Measurements from ENCODE around the gene MUC21. TPM values are rescaled to one million over a fixed set of nuclear protein-coding genes. Genes with fewer than 3 reads are reported as not detected.
"Not testable (repeated sequence)": the region's sequence is repeated elsewhere in the genome, so short reads cannot be mapped to it uniquely, and the experiment has no call there.

MUC21 gene
- polyA plus RNA-seq, 4 donors, result 0.04 TPM; not detected in 3

- DNase-seq (ENCODE audit: low read depth in 4 of 4, low spot score in 3 of 4), result no peak
Observed at GRCh38 chr6:30966154-30966553, 17.4 kb upstream of the MUC21 start.

GRCh38 chr6:30969171-30969570, 14.3 kb upstream of the MUC21 start:
- not testable (repeated sequence) for DNase-seq (ENCODE audit: low read depth in 4 of 4, low spot score in 3 of 4)

GRCh38 chr6:30970946-30971345, 12.6 kb upstream of the MUC21 start:
- no peak for DNase-seq (ENCODE audit: low read depth in 4 of 4, low spot score in 3 of 4)

- no peak for DNase-seq (ENCODE audit: low read depth in 4 of 4, low spot score in 3 of 4)
Observed at GRCh38 chr6:30972816-30973215, 10.7 kb upstream of the MUC21 start.

GRCh38 chr6:30974490-30975252, 8.8 kb upstream of the MUC21 start:
- DNase-seq (ENCODE audit: low read depth in 4 of 4, low spot score in 3 of 4), result no peak

DNA sequence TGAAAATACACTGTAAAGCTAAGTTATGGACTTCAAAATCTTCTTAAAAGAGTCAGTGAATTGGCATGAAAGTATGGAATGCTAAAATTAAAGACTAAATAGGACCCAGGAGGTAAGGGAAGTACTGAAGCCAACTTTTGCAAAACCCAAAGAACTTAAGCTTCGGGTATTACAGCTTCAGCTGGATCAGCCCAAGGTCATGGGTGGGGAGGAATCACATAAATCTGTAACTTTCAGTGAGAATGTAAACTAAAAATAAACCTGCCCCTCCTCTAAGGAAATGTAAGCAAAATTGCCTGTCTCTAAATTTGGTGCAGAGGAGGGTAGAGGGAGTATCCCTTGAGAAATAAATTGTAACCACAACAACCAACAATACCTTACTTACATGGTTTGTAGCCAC, 4.4 kb upstream of the MUC21 start:
- no peak for DNase-seq (ENCODE audit: low read depth in 4 of 4, low spot score in 3 of 4)

DNA sequence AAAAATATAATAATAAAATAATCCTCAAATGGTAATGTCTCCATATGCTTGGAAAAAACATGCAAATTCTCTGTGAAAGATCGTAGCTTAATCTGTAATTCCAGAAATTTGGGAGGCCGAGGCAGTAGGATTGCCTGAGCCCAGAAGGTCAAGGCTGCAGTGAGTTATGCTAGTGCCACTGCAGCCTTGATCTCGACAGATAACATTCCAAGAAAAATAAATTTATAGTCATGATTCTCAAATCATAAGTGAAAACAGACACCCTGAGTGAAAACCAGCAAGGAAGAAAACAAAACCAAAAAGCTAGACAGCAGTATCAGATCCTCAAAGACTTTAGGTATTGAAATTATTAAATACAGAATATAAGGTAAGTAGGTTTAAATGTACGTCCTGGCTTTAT, 3.8 kb upstream of the MUC21 start:
- DNase-seq (ENCODE audit: low read depth in 4 of 4, low spot score in 3 of 4), result no peak

DNA sequence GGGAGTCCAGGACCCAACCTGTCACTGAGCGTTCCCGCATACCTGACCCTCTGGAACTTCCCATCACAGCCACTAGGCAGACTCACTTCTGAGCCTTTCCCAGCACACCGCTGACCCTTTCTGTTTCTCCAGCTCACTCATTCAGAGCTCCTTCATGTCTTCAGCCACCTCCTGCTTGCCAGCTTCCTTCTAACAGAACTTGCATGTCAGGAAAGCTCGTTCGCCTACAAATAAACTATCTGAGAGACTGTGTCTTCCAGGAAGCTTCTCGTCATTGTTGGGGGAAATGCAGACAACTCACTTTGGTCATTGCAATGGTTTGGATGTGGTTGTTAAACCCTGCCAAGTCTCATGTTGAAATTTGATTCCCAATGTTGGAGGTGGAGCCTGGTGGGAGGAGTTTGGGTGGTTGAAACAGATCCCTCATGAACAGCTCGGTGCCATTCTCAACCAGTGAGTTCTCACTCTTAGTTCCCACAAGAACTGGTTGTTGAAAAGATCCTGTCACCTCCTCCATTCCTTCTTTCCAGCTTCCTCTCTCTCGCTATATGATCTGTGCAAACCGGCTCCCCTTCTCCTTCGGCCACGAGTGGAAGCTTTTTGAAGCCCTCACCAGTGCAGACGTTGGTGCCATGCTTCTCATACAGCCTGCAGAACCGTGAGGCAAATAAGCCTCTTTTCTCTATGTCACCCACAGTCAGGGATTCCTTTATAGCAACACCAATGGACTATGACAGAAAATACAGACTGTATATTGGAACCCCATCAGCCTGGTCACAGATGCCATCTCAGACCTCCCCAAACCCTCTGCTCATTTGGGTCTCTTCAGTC, 1.4 kb upstream of the MUC21 start:
- DNase-seq (ENCODE audit: low read depth in 4 of 4, low spot score in 3 of 4), result peak; percentile 22 to 44 (median 30)

DNA sequence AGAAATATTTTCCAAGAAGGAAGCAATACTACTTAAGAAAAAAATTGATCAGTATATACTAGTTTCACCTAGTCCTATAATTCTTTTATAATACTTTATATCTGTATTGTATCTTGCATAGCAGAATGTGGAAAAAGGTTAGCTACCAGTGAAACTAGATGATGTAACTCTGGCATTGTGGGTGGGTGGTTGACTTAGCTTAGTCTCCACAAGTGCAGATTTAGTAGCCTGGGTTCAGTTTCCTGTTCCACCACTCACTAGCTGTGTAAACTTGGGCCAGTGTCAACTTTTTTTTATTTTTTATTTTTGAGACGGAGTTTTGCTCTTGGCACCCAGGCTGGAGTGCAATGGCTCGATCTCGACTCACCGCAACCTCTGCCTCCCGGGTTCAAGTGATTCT, 2.0 kb downstream of the MUC21 start:
- no peak for DNase-seq (ENCODE audit: low read depth in 4 of 4, low spot score in 3 of 4)

DNA sequence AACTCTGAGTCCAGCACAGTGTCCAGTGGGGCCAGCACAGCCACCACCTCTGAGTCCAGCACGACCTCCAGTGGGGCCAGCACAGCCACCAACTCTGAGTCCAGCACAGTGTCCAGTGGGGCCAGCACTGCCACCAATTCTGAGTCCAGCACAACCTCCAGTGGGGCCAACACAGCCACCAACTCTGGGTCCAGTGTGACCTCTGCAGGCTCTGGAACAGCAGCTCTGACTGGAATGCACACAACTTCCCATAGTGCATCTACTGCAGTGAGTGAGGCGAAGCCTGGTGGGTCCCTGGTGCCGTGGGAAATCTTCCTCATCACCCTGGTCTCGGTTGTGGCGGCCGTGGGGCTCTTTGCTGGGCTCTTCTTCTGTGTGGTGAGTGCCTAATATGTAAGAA, 3.8 kb downstream of the MUC21 start:
- DNase-seq (ENCODE audit: low read depth in 4 of 4, low spot score in 3 of 4), result no peak

DNA sequence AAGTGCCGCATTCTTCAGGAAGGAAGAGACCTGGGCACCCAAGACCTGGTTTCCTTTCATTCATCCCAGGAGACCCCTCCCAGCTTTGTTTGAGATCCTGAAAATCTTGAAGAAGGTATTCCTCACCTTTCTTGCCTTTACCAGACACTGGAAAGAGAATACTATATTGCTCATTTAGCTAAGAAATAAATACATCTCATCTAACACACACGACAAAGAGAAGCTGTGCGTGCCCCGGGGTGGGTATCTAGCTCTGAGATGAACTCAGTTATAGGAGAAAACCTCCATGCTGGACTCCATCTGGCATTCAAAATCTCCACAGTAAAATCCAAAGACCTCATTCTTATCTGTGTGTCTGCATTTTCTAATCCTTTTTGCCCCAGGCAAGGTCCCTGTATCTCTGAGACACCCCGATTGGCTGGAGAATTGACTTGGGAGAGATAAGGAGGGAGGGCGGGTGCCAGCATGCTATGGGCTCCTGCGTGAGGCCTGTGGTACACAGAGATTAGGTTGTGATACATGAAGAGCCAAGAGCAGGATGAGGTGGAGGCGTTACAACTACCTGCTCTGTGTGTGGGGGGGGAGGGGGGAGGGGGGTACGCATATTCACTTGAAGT, 4.8 kb downstream of the MUC21 start:
- no peak for DNase-seq (ENCODE audit: low read depth in 4 of 4, low spot score in 3 of 4)

GRCh38 chr6:30990422-30991086, 7.0 kb downstream of the MUC21 start:
- no peak for DNase-seq (ENCODE audit: low read depth in 4 of 4, low spot score in 3 of 4)

DNA sequence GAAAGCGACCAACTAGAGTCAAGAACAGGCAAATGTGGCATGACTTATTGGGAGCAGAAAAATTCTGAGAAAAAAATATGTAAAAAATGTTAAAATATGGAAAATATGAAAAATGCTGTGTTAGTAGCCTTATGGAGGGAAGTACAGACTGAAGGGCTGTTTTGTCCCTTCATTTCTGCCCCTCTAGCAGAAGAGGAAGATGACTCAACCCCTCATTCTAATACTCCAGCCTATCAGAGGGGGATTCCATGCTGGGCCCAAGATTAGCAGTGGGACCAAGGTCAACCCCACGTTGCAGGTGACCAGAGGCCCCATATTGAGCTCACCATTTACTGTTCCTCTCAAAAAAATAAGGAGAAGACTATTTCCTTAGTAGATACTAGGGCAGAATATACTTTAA, 8.4 kb downstream of the MUC21 start:
- no peak for DNase-seq (ENCODE audit: low read depth in 4 of 4, low spot score in 3 of 4)

- no peak for DNase-seq (ENCODE audit: low read depth in 4 of 4, low spot score in 3 of 4)
Observed at GRCh38 chr6:30997301-30997700, 13.8 kb downstream of the MUC21 start.

DNA sequence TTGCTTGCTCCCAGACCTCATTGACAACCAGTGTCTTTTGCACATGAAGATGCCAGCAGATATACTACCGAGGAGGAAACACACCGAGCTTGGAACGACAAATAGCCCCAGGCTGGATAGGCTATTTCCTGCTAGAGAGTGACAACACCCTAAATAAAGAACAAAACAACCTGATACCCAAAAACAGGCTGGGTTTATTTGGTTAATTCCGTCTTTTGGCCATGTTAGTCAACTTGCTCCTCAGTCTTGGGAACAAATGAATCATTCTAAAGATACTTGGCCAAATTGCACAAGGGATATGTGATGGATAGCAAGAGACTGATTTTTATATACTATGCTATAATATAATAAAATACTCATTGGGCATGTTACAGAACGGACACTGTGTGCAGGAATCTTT, 15.3 kb downstream of the MUC21 start:
- no peak for DNase-seq (ENCODE audit: low read depth in 4 of 4, low spot score in 3 of 4)

DNA sequence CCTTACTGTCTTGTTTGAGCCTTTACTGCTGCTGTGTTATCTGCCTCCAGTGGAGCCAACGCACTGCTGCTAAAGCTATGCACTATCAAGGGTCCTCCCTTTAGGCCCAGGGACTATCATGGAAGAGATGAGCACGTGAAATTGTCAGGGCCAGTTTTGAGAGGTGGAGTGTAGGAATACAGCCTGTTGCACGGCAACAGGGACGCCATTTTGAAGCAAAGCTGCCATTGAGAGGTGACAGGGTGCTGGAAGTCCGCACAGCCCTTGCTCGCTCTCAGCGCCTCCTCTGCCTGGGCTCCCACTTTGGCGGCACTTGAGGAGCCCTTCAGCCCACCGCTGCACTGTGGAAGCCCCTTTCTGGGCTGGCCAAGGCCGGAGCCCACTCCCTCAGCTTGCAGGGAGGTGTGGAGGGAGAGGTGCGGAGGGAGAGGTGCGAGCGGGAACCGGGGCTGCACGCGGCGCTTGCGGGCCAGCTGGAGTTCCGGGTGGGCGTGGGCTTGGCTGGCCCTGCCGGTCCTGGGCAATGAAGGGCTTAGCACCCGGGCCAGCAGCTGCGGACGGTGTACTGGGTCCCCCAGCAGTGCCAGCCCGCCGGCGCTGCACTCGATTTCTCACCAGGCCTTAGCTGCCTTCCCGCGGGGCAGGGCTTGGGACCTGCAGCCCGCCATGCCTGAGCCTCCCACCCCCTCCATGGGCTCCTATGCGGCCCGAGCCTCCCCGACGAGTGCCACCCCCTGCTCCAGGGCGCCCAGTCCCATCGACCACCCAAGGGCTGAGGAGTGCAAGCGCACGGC, 16.7 kb downstream of the MUC21 start:
- not testable (repeated sequence) for DNase-seq (ENCODE audit: low read depth in 4 of 4, low spot score in 3 of 4)

GRCh38 chr6:31001281-31001888, 17.9 kb downstream of the MUC21 start:
- DNase-seq (ENCODE audit: low read depth in 4 of 4, low spot score in 3 of 4), result no peak

GRCh38 chr6:31002471-31002870, 19.0 kb downstream of the MUC21 start:
- DNase-seq (ENCODE audit: low read depth in 4 of 4, low spot score in 3 of 4), result no peak

GRCh38 chr6:31004794-31005193, 21.3 kb downstream of the MUC21 start:
- no peak for DNase-seq (ENCODE audit: low read depth in 4 of 4, low spot score in 3 of 4)
